HepG2 (cell line): Measurements from ENCODE around the gene SPATS2. TPM values are rescaled to one million over a fixed set of nuclear protein-coding genes. Genes with fewer than 3 reads are reported as not detected.

Experiments used
- ATAC-seq: fragments of 200-7000 bp; cut with Tn5 transposase; 3 replicates; pipeline ENCODE4 v1.9.1; 2020; ENCODE audit warnings: mild to moderate bottlenecking, moderate library complexity
- BruUV-seq: library from RNA; stranded (reverse); fragments of 400-500 nt; replicated peaks from 2 replicates; lab custom pipeline; 2021; lab: Mats Ljungman, UMichigan
- CTCF ChIA-PET: fragments of 300-600 bp; formaldehyde crosslinking; extraction: SDS; loops from one replicate; lab custom pipeline; 2021; ENCODE audit warnings: low total read pairs, inconsistent platforms, low intra/inter-chr PET ratio; lab: Yijun Ruan, JAX
- POLR2A ChIA-PET: fragments of 350-600 bp; sonication (Branson Sonifier 250); formaldehyde crosslinking; loops from one replicate; lab custom pipeline; 2020; ENCODE audit warnings: antibody characterized with exemption, inconsistent platforms; lab: Yijun Ruan, JAX
- DNase-seq: peaks from one replicate; pipeline ENCODE4 v3.0.0-alpha.2; 2015; ENCODE audit warnings: low spot score
- FAIRE-seq: peaks from 3 replicates; lab custom pipeline; 2011; peaks lifted over from hg19 to GRCh38; lab: Jason Lieb, UNC
- H2AFZ ChIP-seq: one replicate; pipeline ENCODE4 v1.6.1; 2011; ENCODE audit warnings: low read length, inconsistent platforms
- H3K27ac ChIP-seq: fragments of 300-600 bp; 3 replicates; pipeline ENCODE4 v1.8.0; 2011; ENCODE audit warnings: mixed run types, mild to moderate bottlenecking, mixed read lengths, low read length, inconsistent platforms; ENCODE audit not compliant: insufficient read depth; ENCODE audit errors: extremely low read length
- H3K27me3 ChIP-seq, 2 experiments: fragments of 200-600 bp in 1 of 2; 2 replicates in 1 of 2; 3 replicates in 1 of 2; pipeline versions ENCODE4 v1.6.0 to v1.8.0; 2011; ENCODE audit warnings: low read length in 2 of 2, mild to moderate bottlenecking in 2 of 2, moderate library complexity in 2 of 2, inconsistent platforms in 1 of 2; ENCODE audit not compliant: insufficient read depth in 2 of 2, control insufficient read depth in 1 of 2
- H3K36me3 ChIP-seq, 2 experiments: fragments of 200-600 bp in 1 of 2; replicated peaks in 1 of 2; 2 replicates in 1 of 2; 3 replicates in 1 of 2; pipeline versions ENCODE4 v1.5.1 to v1.8.0; 2011; ENCODE audit warnings: low read length in 2 of 2, inconsistent platforms in 1 of 2; ENCODE audit not compliant: insufficient read depth in 2 of 2, control insufficient read depth in 1 of 2
- H3K4me1 ChIP-seq: 2 replicates; pipeline ENCODE4 v1.5.1; 2012; ENCODE audit warnings: low read length, inconsistent platforms; ENCODE audit not compliant: insufficient read depth
- H3K4me2 ChIP-seq: 2 replicates; pipeline ENCODE4 v1.6.0; 2011; ENCODE audit warnings: low read depth, low read length, inconsistent platforms
- H3K4me3 ChIP-seq, 3 experiments: fragments of 200-600 bp in 1 of 3; sonication (generic), shearing (Covaris generic) in 1 of 3; replicated peaks in 1 of 3; 2 replicates each; pipeline ENCODE4 v1.5.1; 2011 to 2016; ENCODE audit warnings: low read length in 3 of 3, inconsistent platforms in 2 of 3, low read depth in 2 of 3, mild to moderate bottlenecking in 2 of 3, control low read depth in 1 of 3, mixed read lengths in 1 of 3; ENCODE audit not compliant: insufficient read depth in 1 of 3
- H3K79me2 ChIP-seq: one replicate; pipeline ENCODE4 v1.6.1; 2011; ENCODE audit warnings: low read length, inconsistent platforms; ENCODE audit not compliant: insufficient read depth
- H3K9ac ChIP-seq: 2 replicates; pipeline ENCODE4 v1.6.0; 2011; ENCODE audit warnings: mild to moderate bottlenecking, low read depth, low read length, inconsistent platforms; ENCODE audit not compliant: insufficient read depth
- H3K9me3 ChIP-seq: 2 replicates; pipeline ENCODE4 v1.5.1; 2012; ENCODE audit warnings: mild to moderate bottlenecking, low read length
- H4K20me1 ChIP-seq: 2 replicates; pipeline ENCODE4 v1.6.0; 2011; ENCODE audit warnings: inconsistent platforms, mild to moderate bottlenecking, low read length, moderate library complexity; ENCODE audit not compliant: insufficient read depth
- BCL3 ChIP-seq: sonication (generic); formaldehyde crosslinking; IDR thresholded peaks from 2 replicates; pipeline ENCODE4 v1.5.1; 2020; ENCODE audit warnings: mild to moderate bottlenecking, missing genetic modification reagents, moderate library complexity
- DRAP1 ChIP-seq: IDR thresholded peaks from 2 replicates; pipeline ENCODE4 v1.6.1; 2016; ENCODE audit warnings: missing genetic modification reagents, missing compliant biosample characterization
- KAT7 ChIP-seq: IDR thresholded peaks from 2 replicates; pipeline ENCODE4 v1.6.1; 2018; ENCODE audit warnings: borderline replicate concordance, missing compliant biosample characterization
- MAFF ChIP-seq: IDR thresholded peaks from 2 replicates; pipeline ENCODE4 v1.6.1; 2011; ENCODE audit warnings: low read depth, low read length, improper control_type of control experiment
- NFIC ChIP-seq: IDR thresholded peaks from 2 replicates; pipeline ENCODE4 v1.6.1; 2012; ENCODE audit warnings: mild to moderate bottlenecking, low read length, inconsistent platforms
- TBX3 ChIP-seq: fragments of 450-650 bp; IDR thresholded peaks from 2 replicates; pipeline ENCODE4 v1.6.1; 2017; ENCODE audit warnings: antibody characterized with exemption, mild to moderate bottlenecking, inconsistent platforms, borderline replicate concordance
- ZBED4 ChIP-seq: sonication (generic); formaldehyde crosslinking; IDR thresholded peaks from 2 replicates; pipeline ENCODE4 v1.4.0; 2020; ENCODE audit warnings: missing genetic modification reagents, borderline replicate concordance
- ZBTB34 ChIP-seq: sonication (generic); formaldehyde crosslinking; IDR thresholded peaks from 2 replicates; pipeline ENCODE4 v1.8.0; 2022; ENCODE audit warnings: mild to moderate bottlenecking, missing genetic modification reagents
- ZNF335 ChIP-seq: sonication (generic); formaldehyde crosslinking; IDR thresholded peaks from 2 replicates; pipeline ENCODE4 v1.4.0; 2020; ENCODE audit warnings: missing genetic modification reagents
- ZNF615 ChIP-seq: sonication (generic); formaldehyde crosslinking; IDR thresholded peaks from 2 replicates; pipeline ENCODE4 v1.5.0; 2020; ENCODE audit warnings: mild to moderate bottlenecking, missing genetic modification reagents, borderline replicate concordance
- WGBS: methylation state at CpG from one replicate; pipeline ENCODE4 v1.1.6; 2017; ENCODE audit warnings: low lambda C conversion rate; 5-methylcytosine and 5-hydroxymethylcytosine counted together
- in situ Hi-C: cut with HindIII; loops from 2 replicates; pipeline ENCODE4 v1.10.0; 2017; ENCODE audit warnings: low pct_unique_long_range_greater_than_20kb; ENCODE audit not compliant: extremely low pct_ligation_motif_present
- intact Hi-C: fragments of 100-400 bp; cut with micrococcal nuclease; formaldehyde crosslinking; loops from one replicate; pipeline ENCODE4 v1.10.0; 2022; ENCODE audit not compliant: unreplicated experiment
- polyA plus RNA-seq, 8 experiments: library from polyadenylated mRNA; depleted of rRNA in 3 of 8; stranded (reverse) in 7 of 8; unstranded in 1 of 8; fragments of >200 nt; fragmentation: Illumina TruSeq in 4 of 8; extraction: Trizol in 4 of 8; gene quantifications; 2 replicates each; pipeline versions ENCODE4 v1.2.1 to v1.2.3, GENCODE V29; 2011 to 2016; ENCODE audit warnings: low read depth in 4 of 8, missing spikeins in 1 of 8, mixed read lengths in 1 of 8; ENCODE audit not compliant: insufficient read depth in 1 of 8
- total RNA-seq, 5 experiments: library from RNA; depleted of rRNA; stranded (reverse); fragments of >200 nt; fragmentation: Illumina TruSeq; extraction: Trizol; gene quantifications; 2 replicates each; pipeline ENCODE4 v1.2.3, GENCODE V29; 2016; ENCODE audit warnings: low read depth in 1 of 5

SPATS2 gene
- total and polyA plus RNA-seq, 2 of the 13 experiments (the other 11 are each of a cell fraction or from before 2014, with no cell fraction given), result 19.3 to 28.1 TPM

GRCh38 chr12:49545815-49546214, 178.6 kb downstream of the SPATS2 start:
- H3K79me2 ChIP-seq, result no peaks in the 10 kb centered on the region
- no peak for DNase-seq
- ChIA-PET POLR2A (no interaction called here), CTCF (no interaction called here)
- no peak overlapping the region for H3K4me2 ChIP-seq
- in situ Hi-C loops, result no loop called here
- H4K20me1 ChIP-seq, result no peaks in the 10 kb centered on the region
- no peak overlapping the region for H2AFZ ChIP-seq
- 17% methylated on average over 1 of the region's 4 CpGs for WGBS
- H3K4me1 ChIP-seq, result peaks cover 80% of the 10 kb centered on the region
- intact Hi-C loops, result no loop called here
- no peaks in the 10 kb centered on the region for H3K36me3 ChIP-seq
- no peak for FAIRE-seq
- TF ChIP-seq TBX3 (no peak), BCL3 (no peak), MAFF (no peak), ZBTB34 (CRISPR knock-in tag) (no peak), ZNF335 (CRISPR knock-in tag) (no peak), NFIC (no peak), KAT7 (CRISPR knock-in tag) (no peak), ZBED4 (CRISPR knock-in tag) (no peak), DRAP1 (CRISPR knock-in tag) (no peak), ZNF615 (CRISPR knock-in tag) (no peak)
- H3K4me3 ChIP-seq, result no peak overlapping the region
- peaks cover 1 to 11% of the 10 kb centered on the region in 2 experiments; a peak in 1 of 5 replicates for H3K27me3 ChIP-seq
- no TSS peak for BruUV-seq
- H3K27ac ChIP-seq, result no peak overlapping the region
- ATAC-seq, result no peak
- no peaks in the 10 kb centered on the region for H3K9me3 ChIP-seq
- H3K9ac ChIP-seq, result no peak overlapping the region
